SK-N-SH (cell line): ENCODE data around the gene ZNF865. TPM values are rescaled to one million over a fixed set of nuclear protein-coding genes. Genes with fewer than 3 reads are reported as not detected.

Experiments
- CTCF ChIA-PET: fragments of 300-600, 350-600 bp; formaldehyde crosslinking; extraction: SDS; loops from one replicate; lab custom pipeline; 2021; lab: Yijun Ruan, JAX
- POLR2A ChIA-PET: fragments of 350-600 bp; sonication (Branson Sonifier 250); formaldehyde crosslinking; extraction: SDS; loops from one replicate; lab custom pipeline; 2020; ENCODE audit warnings: antibody characterized with exemption, inconsistent platforms; lab: Yijun Ruan, JAX
- DNase-seq: peaks from one replicate; pipeline ENCODE4 v3.0.0; 2012
- H2AFZ ChIP-seq: fragments of 200-600 bp; sonication (generic); 2 replicates; pipeline ENCODE4 v1.8.1; 2016; ENCODE audit warnings: antibody characterized with exemption, mild to moderate bottlenecking, low read depth
- H3F3A ChIP-seq: fragments of 200-600 bp; sonication (generic); replicated peaks from 2 replicates; pipeline ENCODE3; 2016; ENCODE audit warnings: antibody characterized with exemption, mild to moderate bottlenecking; ENCODE audit not compliant: insufficient read depth
- H3K27ac ChIP-seq, 2 experiments: fragments of 200-500 bp in 1 of 2; fragments of 200-600 bp in 1 of 2; sonication (Bioruptor generic) in 1 of 2; sonication (generic), shearing (Covaris generic) in 1 of 2; 2 replicates each; pipeline versions ENCODE4 v1.5.1 to v1.6.1; 2014 to 2016; ENCODE audit warnings: low read depth in 2 of 2, inconsistent platforms in 1 of 2, low read length in 1 of 2, mild to moderate bottlenecking in 1 of 2, mixed read lengths in 1 of 2
- H3K27me3 ChIP-seq: fragments of 200-600 bp; sonication (generic), shearing (Covaris generic); 2 replicates; pipeline ENCODE4 v1.6.1; 2016; ENCODE audit warnings: mixed run types; ENCODE audit not compliant: insufficient read depth
- H3K36me3 ChIP-seq, 2 experiments: fragments of 200-500 bp in 1 of 2; fragments of 200-600 bp in 1 of 2; sonication (Bioruptor generic) in 1 of 2; sonication (generic) in 1 of 2; replicated peaks in 1 of 2; 2 replicates each; pipeline versions ENCODE3 to v1.5.1; 2014 to 2016; ENCODE audit warnings: low read length in 1 of 2, mild to moderate bottlenecking in 1 of 2; ENCODE audit not compliant: insufficient read depth in 2 of 2, control insufficient read depth in 1 of 2
- H3K4me1 ChIP-seq, 2 experiments: fragments of 200-500 bp in 1 of 2; fragments of 200-600 bp in 1 of 2; sonication (Bioruptor generic) in 1 of 2; sonication (generic), shearing (Covaris generic) in 1 of 2; 2 replicates each; pipeline versions ENCODE4 v1.5.1 to v1.6.1; 2014 to 2016; ENCODE audit warnings: low read depth in 1 of 2, low read length in 1 of 2, mixed run types in 1 of 2; ENCODE audit not compliant: insufficient read depth in 2 of 2, control insufficient read depth in 1 of 2
- H3K4me2 ChIP-seq: fragments of 200-600 bp; sonication (generic), shearing (Covaris generic); 2 replicates; pipeline ENCODE4 v1.6.1; 2017; ENCODE audit warnings: mixed run types
- H3K4me3 ChIP-seq, 2 experiments: fragments of 200-500 bp in 1 of 2; fragments of 200-600 bp in 1 of 2; sonication (Bioruptor generic) in 1 of 2; sonication (generic), shearing (Covaris generic) in 1 of 2; 2 replicates each; pipeline versions ENCODE4 v1.5.1 to v1.8.1; 2014 to 2016; ENCODE audit warnings: low read depth in 2 of 2, inconsistent platforms in 1 of 2, low read length in 1 of 2, mild to moderate bottlenecking in 1 of 2, mixed read lengths in 1 of 2, moderate library complexity in 1 of 2
- H3K79me2 ChIP-seq: fragments of 200-600 bp; sonication (generic); 2 replicates; pipeline ENCODE4 v1.8.1; 2017; ENCODE audit warnings: mild to moderate bottlenecking; ENCODE audit not compliant: insufficient read depth
- H3K9ac ChIP-seq: fragments of 200-600 bp; sonication (generic); 2 replicates; pipeline ENCODE4 v1.6.1; 2017; ENCODE audit warnings: mixed run types
- H3K9me2 ChIP-seq: fragments of 200-600 bp; sonication (generic); 2 replicates; pipeline ENCODE4 v1.6.1; 2017; ENCODE audit warnings: mixed run types
- H3K9me3 ChIP-seq: fragments of 200-600 bp; sonication (generic); 2 replicates; pipeline ENCODE4 v1.6.1; 2017; ENCODE audit warnings: mixed run types, mild to moderate bottlenecking, moderate library complexity
- H4K20me1 ChIP-seq: fragments of 200-600 bp; sonication (generic); 2 replicates; pipeline ENCODE4 v1.6.1; 2017; ENCODE audit warnings: mild to moderate bottlenecking, mixed run types; ENCODE audit not compliant: insufficient read depth
- CHD2 ChIP-seq: fragments of 150-350 bp; IDR thresholded peaks from 2 replicates; pipeline ENCODE4 v1.6.1; 2018; ENCODE audit warnings: low read length; ENCODE audit not compliant: partially characterized antibody
- CTCF ChIP-seq: fragments of 200-600 bp; sonication (generic); IDR thresholded peaks from 2 replicates; pipeline ENCODE4 v1.6.1; 2017; ENCODE audit warnings: antibody characterized with exemption, mild to moderate bottlenecking, moderate library complexity
- ELF1 ChIP-seq: IDR thresholded peaks from 2 replicates; pipeline ENCODE4 v1.4.0; 2012
- EZH2phosphoT487 ChIP-seq: fragments of 200-600 bp; sonication (generic); IDR thresholded peaks from 2 replicates; pipeline ENCODE4 v1.6.1; 2017; ENCODE audit warnings: low read depth, mixed run types, mild to moderate bottlenecking, antibody characterized with exemption, moderate library complexity, borderline replicate concordance
- FOSL2 ChIP-seq: IDR thresholded peaks from 2 replicates; pipeline ENCODE4 v1.4.0; 2012; ENCODE audit warnings: low read depth, mild to moderate bottlenecking, moderate library complexity, borderline replicate concordance
- FOXJ3 ChIP-seq: sonication (generic); formaldehyde crosslinking; IDR thresholded peaks from 2 replicates; pipeline ENCODE4 v1.5.1; 2020; ENCODE audit warnings: mild to moderate bottlenecking, missing genetic modification reagents
- FOXM1 ChIP-seq: IDR thresholded peaks from 2 replicates; pipeline ENCODE4 v1.4.0; 2012; ENCODE audit warnings: low read depth, mild to moderate bottlenecking
- GABPA ChIP-seq: IDR thresholded peaks from 2 replicates; pipeline ENCODE4 v1.4.0; 2012; ENCODE audit warnings: low read depth, mild to moderate bottlenecking
- GATA2 ChIP-seq: sonication (generic); formaldehyde crosslinking; IDR thresholded peaks from 2 replicates; pipeline ENCODE4 v1.5.0; 2020; ENCODE audit warnings: mild to moderate bottlenecking, missing genetic modification reagents
- JUND ChIP-seq: IDR thresholded peaks from 2 replicates; pipeline ENCODE4 v1.4.0; 2012
- MEF2A ChIP-seq: IDR thresholded peaks from 2 replicates; pipeline ENCODE4 v1.4.0; 2012; ENCODE audit warnings: low read depth, borderline replicate concordance
- NRF1 ChIP-seq: IDR thresholded peaks from 2 replicates; pipeline ENCODE4 v1.6.1; 2012; ENCODE audit warnings: low read depth, mild to moderate bottlenecking, low read length
- PBX3 ChIP-seq: IDR thresholded peaks from 2 replicates; pipeline ENCODE4; 2012
- POLR2AphosphoS5 ChIP-seq: IDR thresholded peaks from 2 replicates; pipeline ENCODE4 v1.6.1; 2012; ENCODE audit warnings: low read depth, low read length
- RCOR1 ChIP-seq: fragments of 150-350 bp; IDR thresholded peaks from 2 replicates; pipeline ENCODE4 v1.6.1; 2017; ENCODE audit warnings: antibody characterized with exemption, low read length
- RFX5 ChIP-seq: IDR thresholded peaks from 2 replicates; pipeline ENCODE4 v1.6.1; 2012; ENCODE audit warnings: mild to moderate bottlenecking, improper control_type of control experiment, low read length
- RXRA ChIP-seq: IDR thresholded peaks from 2 replicates; pipeline ENCODE4 v1.4.0; 2012; ENCODE audit warnings: low read depth, mild to moderate bottlenecking, borderline replicate concordance
- SIN3A ChIP-seq: IDR thresholded peaks from 2 replicates; pipeline ENCODE4 v1.6.1; 2012; ENCODE audit warnings: low read depth, mild to moderate bottlenecking, low read length, moderate library complexity, borderline replicate concordance
- SMC3 ChIP-seq: IDR thresholded peaks from 2 replicates; pipeline ENCODE4 v1.6.1; 2012; ENCODE audit warnings: low read depth, low read length, improper control_type of control experiment
- TCF12 ChIP-seq: IDR thresholded peaks from 2 replicates; pipeline ENCODE4 v1.4.0; 2012
- TEAD4 ChIP-seq: IDR thresholded peaks from 2 replicates; pipeline ENCODE4 v1.4.0; 2012; ENCODE audit warnings: mild to moderate bottlenecking, borderline replicate concordance; ENCODE audit not compliant: insufficient read depth
- USF2 ChIP-seq: fragments of 150-350 bp; IDR thresholded peaks from 2 replicates; pipeline ENCODE4 v1.6.1; 2017; ENCODE audit warnings: antibody characterized with exemption, low read length, low read depth, borderline replicate concordance
- YY1 ChIP-seq: IDR thresholded peaks from 2 replicates; pipeline ENCODE4 v1.4.0; 2012; ENCODE audit warnings: low read depth, mild to moderate bottlenecking
- ZBTB33 ChIP-seq: IDR thresholded peaks from 2 replicates; pipeline ENCODE4 v1.4.0; 2012; ENCODE audit warnings: low read depth, borderline replicate concordance
- WGBS: methylation state at CpG from one replicate; pipeline ENCODE4 v1.1.6; 2017; ENCODE audit warnings: low lambda C conversion rate; 5-methylcytosine and 5-hydroxymethylcytosine counted together
- polyA plus RNA-seq, 3 experiments: library from polyadenylated mRNA; depleted of rRNA; stranded (reverse); fragments of >200 nt; gene quantifications; 2 replicates each; pipeline ENCODE4 v1.2.3, GENCODE V29; 2012

The ZNF865 gene
- polyA plus RNA-seq, 1 of the 3 experiments (the other 2 are of a cell fraction) = 5.0 TPM

GRCh38 chr19:55605637-55606470, at the start of gene ZNF865 (continued):
- TF ChIP-seq RCOR1 (no peak), POLR2AphosphoS5 (no peak), GABPA (no peak), YY1 (no peak), CTCF (peak; percentile 81), GATA2 (CRISPR knock-in tag) (no peak), TCF12 (no peak), RFX5 (peak; percentile 91), ELF1 (no peak), SMC3 (peak; percentile 54), SIN3A (0 out of 2 replicates have a peak, but pooled peaks have one; percentile 26), NRF1 (no peak), RXRA (no peak)

GRCh38 chr19:55559684-55560083, 45.8 kb upstream of the ZNF865 start:
- no peak overlapping the region for H3K9ac ChIP-seq
- WGBS = 76% methylated on average over 9 of the region's 9 CpGs
- H3K4me1 ChIP-seq = no peaks in the 10 kb centered on the region
- no peak overlapping the region for H3K27ac ChIP-seq
- H3K27me3 ChIP-seq = no peaks in the 10 kb centered on the region
- CTCF ChIA-PET = interaction anchor here (0.6 to 0.8 kb wide), 2 partner anchors 10 to 56 kb away, joined by 3 read pairs; no protein-coding TSS in a partner anchor
- H3F3A ChIP-seq = no peaks in the 10 kb centered on the region
- H4K20me1 ChIP-seq = no peaks in the 10 kb centered on the region
- no peaks in the 10 kb centered on the region for H3K36me3 ChIP-seq
- H3K4me3 ChIP-seq = no peak overlapping the region
- H3K79me2 ChIP-seq = no peaks in the 10 kb centered on the region
- no peak overlapping the region for H3K4me2 ChIP-seq
- POLR2A ChIA-PET = no interaction called here
- H2AFZ ChIP-seq = no peak overlapping the region
- H3K9me3 ChIP-seq = no peaks in the 10 kb centered on the region
- no peaks in the 10 kb centered on the region for H3K9me2 ChIP-seq
- no peak for DNase-seq
- no peak for TF ChIP-seq FOXJ3 (CRISPR knock-in tag)
- TF ChIP-seq TCF12 = no peak
- no peak for TF ChIP-seq FOXM1
- TF ChIP-seq CHD2 = no peak
- no peak for TF ChIP-seq EZH2phosphoT487
- TF ChIP-seq PBX3 = no peak
- no peak for TF ChIP-seq GATA2 (CRISPR knock-in tag)
- no peak for TF ChIP-seq ZBTB33
- no peak for TF ChIP-seq NRF1
- TF ChIP-seq USF2 = no peak
- TF ChIP-seq MEF2A = no peak
- TF ChIP-seq TEAD4 = no peak
- TF ChIP-seq JUND = no peak
- TF ChIP-seq GABPA = no peak
- no peak for TF ChIP-seq FOSL2
- TF ChIP-seq, all 33 proteins: peak for 0
